ENCODE results near the gene DUS4L.

Gene DUS4L

DNA sequence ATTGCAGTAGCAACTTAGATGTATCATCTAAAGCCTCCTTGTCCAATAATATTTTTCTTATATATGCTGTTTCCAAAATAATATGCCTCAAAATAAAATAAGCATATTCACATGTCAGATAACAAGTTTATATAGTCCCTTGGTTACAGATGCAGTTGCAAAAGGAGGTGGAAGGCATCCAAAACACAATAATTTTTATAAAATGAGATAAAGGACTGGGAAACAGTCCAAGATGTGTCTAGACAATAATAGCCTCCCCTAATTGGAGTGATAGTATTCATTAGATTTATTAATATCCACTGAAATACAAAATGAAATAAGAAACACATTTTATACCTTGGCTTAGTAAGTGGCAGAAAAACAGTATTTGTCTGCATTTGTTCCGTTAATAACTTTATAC, 46.6 kb downstream of the DUS4L start:
- DNase-seq, result no peak
- H3K27ac ChIP-seq (ENCODE audit: low read length), result no peak overlapping the region

DNA sequence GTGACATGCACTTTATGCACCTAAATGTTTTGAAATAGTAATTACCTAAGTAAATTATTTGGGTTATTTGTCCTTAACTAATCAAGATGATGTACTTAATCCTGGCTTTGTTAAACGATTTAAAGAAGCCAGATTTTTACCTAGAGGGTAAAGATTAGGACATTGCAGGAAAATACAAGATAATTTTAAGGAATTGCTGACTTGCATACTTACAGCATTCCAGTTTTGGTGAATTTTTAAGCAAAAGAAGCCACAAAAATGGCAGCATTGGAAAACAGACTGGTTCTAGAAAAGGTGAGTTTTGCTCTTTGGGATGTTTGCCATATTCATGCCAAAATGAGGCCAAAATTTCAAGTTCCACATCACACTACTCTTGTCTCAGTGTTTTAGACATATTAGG, 49.7 kb downstream of the DUS4L start:
- H2AFZ ChIP-seq (ENCODE audit: low read depth, low read length), result no peak overlapping the region
- no peaks in the 10 kb centered on the region for H3K9me3 ChIP-seq (ENCODE audit: insufficient read depth, low read length, severe bottlenecking)
- H3K4me3 ChIP-seq (ENCODE audit: low read depth in 1 of 2, low read length in 2 of 2), result no peak overlapping the region
- H3K4me2 ChIP-seq (ENCODE audit: insufficient read depth, low read length), result no peak overlapping the region
- H3K4me1 ChIP-seq (ENCODE audit: insufficient read depth, low read length), result no peaks in the 10 kb centered on the region
- no peak overlapping the region for H3K27ac ChIP-seq (ENCODE audit: low read length)
- no peak for DNase-seq
- TF ChIP-seq, protein P1, sequence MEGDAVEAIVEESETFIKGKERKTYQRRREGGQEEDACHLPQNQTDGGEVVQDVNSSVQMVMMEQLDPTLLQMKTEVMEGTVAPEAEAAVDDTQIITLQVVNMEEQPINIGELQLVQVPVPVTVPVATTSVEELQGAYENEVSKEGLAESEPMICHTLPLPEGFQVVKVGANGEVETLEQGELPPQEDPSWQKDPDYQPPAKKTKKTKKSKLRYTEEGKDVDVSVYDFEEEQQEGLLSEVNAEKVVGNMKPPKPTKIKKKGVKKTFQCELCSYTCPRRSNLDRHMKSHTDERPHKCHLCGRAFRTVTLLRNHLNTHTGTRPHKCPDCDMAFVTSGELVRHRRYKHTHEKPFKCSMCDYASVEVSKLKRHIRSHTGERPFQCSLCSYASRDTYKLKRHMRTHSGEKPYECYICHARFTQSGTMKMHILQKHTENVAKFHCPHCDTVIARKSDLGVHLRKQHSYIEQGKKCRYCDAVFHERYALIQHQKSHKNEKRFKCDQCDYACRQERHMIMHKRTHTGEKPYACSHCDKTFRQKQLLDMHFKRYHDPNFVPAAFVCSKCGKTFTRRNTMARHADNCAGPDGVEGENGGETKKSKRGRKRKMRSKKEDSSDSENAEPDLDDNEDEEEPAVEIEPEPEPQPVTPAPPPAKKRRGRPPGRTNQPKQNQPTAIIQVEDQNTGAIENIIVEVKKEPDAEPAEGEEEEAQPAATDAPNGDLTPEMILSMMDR (IDR thresholded peaks at IDR 0.05; ENCODE audit: borderline replicate concordance, extremely low read depth, low read length, poor library complexity, severe bottlenecking), result no peak
- no peak for TF ChIP-seq EZH2 (IDR thresholded peaks at IDR 0.05; ENCODE audit: borderline replicate concordance, low read depth, low read length, severe bottlenecking)
- H3K36me3 ChIP-seq (ENCODE audit: insufficient read depth, low read length), result peaks cover 43% of the 10 kb centered on the region
- H3K9ac ChIP-seq (ENCODE audit: low read depth, low read length), result no peak overlapping the region
- no peaks in the 10 kb centered on the region for H4K20me1 ChIP-seq (ENCODE audit: insufficient read depth, low read length)
- no peak for ATAC-seq (ENCODE audit: insufficient read depth, low read depth)
- no peaks in the 10 kb centered on the region for H3K27me3 ChIP-seq (ENCODE audit: insufficient read depth, low read length, poor library complexity)
- no peaks in the 10 kb centered on the region for H3K79me2 ChIP-seq (ENCODE audit: insufficient read depth, low read length)

More for the DNA sequence above, 46.6 kb downstream of the DUS4L start:
- Histone ChIP-seq H3K36me3 (ENCODE audit: insufficient read depth, low read length) (peaks cover 32% of the 10 kb centered on the region; the same call in 1 of the 2 replicates), H2AFZ (ENCODE audit: low read depth, low read length) (no peak overlapping the region), H3K9me3 (ENCODE audit: insufficient read depth, low read length, severe bottlenecking) (no peaks in the 10 kb centered on the region), H3K4me3 (ENCODE audit: low read depth in 1 of 2, low read length in 2 of 2) (no peak overlapping the region), H3K79me2 (ENCODE audit: insufficient read depth, low read length) (no peaks in the 10 kb centered on the region), H3K27me3 (ENCODE audit: insufficient read depth, low read length, poor library complexity) (no peaks in the 10 kb centered on the region), H3K9ac (ENCODE audit: low read depth, low read length) (no peak overlapping the region), H4K20me1 (ENCODE audit: insufficient read depth, low read length) (no peaks in the 10 kb centered on the region), H3K4me2 (ENCODE audit: insufficient read depth, low read length) (no peak overlapping the region), H3K4me1 (ENCODE audit: insufficient read depth, low read length) (no peaks in the 10 kb centered on the region)
- no peak for TF ChIP-seq EZH2 (IDR thresholded peaks at IDR 0.05; ENCODE audit: borderline replicate concordance, low read depth, low read length, severe bottlenecking)
- TF ChIP-seq, protein P1 (IDR thresholded peaks at IDR 0.05; ENCODE audit: borderline replicate concordance, extremely low read depth, low read length, poor library complexity, severe bottlenecking), result no peak
- no peak for ATAC-seq (ENCODE audit: insufficient read depth, low read depth)

DNA sequence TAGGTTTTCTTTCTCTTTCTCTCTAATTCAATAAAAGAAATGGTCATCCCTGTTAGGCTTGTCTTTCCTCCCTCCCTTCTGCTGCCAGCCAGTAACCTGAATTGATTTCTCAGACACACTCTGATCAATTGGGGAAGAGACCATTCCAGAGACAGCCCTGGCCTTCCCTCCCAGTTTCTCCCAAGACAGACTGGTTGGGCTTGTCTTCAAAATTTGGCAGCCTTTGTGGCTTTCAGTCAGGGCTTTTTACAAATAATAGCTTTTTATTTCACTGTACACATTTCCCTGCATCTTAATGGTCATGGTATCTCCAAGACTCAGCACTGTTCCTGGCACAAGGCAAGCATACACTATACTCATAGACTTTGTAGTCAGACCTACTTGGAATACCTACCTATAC, 50.2 kb downstream of the DUS4L start:
- Histone ChIP-seq H3K36me3 (ENCODE audit: insufficient read depth, low read length) (peaks cover 40% of the 10 kb centered on the region), H4K20me1 (ENCODE audit: insufficient read depth, low read length) (no peaks in the 10 kb centered on the region), H3K4me3 (ENCODE audit: low read depth in 1 of 2, low read length in 2 of 2) (no peak overlapping the region), H3K9me3 (ENCODE audit: insufficient read depth, low read length, severe bottlenecking) (no peaks in the 10 kb centered on the region), H3K9ac (ENCODE audit: low read depth, low read length) (no peak overlapping the region), H3K4me2 (ENCODE audit: insufficient read depth, low read length) (no peak overlapping the region), H2AFZ (ENCODE audit: low read depth, low read length) (no peak overlapping the region), H3K4me1 (ENCODE audit: insufficient read depth, low read length) (no peaks in the 10 kb centered on the region), H3K27ac (ENCODE audit: low read length) (no peak overlapping the region), H3K27me3 (ENCODE audit: insufficient read depth, low read length, poor library complexity) (no peaks in the 10 kb centered on the region), H3K79me2 (ENCODE audit: insufficient read depth, low read length) (no peaks in the 10 kb centered on the region)
- TF ChIP-seq EZH2 (IDR thresholded peaks at IDR 0.05; ENCODE audit: borderline replicate concordance, low read depth, low read length, severe bottlenecking), result no peak
- TF ChIP-seq, protein P1 (IDR thresholded peaks at IDR 0.05; ENCODE audit: borderline replicate concordance, extremely low read depth, low read length, poor library complexity, severe bottlenecking), result no peak
- ATAC-seq (ENCODE audit: insufficient read depth, low read depth), result no peak
- DNase-seq, result no peak

DNA sequence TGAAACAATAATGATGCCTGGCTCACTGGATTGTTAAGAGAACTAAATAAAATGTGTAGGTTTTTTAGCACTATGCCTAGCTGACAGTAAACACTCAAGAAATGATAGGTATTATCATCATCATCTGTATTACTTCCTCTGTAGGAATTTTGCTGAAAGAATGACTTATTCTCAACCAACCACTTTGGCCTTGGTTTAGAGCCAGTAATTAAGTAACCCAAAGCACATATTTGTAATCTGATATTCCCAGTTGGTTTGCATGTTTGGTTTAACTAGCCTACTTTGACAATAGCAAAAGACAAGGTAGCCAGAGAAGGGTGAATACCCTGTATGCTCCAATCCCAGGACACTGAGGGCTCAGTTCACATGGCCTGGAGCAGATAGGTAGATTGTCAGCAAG, 50.7 kb downstream of the DUS4L start:
- no peak for ATAC-seq (ENCODE audit: insufficient read depth, low read depth)
- H3K27ac ChIP-seq (ENCODE audit: low read length), result no peak overlapping the region
- no peak for DNase-seq

More for the DNA sequence above, 50.7 kb downstream of the DUS4L start:
- H3K9ac ChIP-seq (ENCODE audit: low read depth, low read length), result no peak overlapping the region
- no peak overlapping the region for H3K4me3 ChIP-seq (ENCODE audit: low read depth in 1 of 2, low read length in 2 of 2)
- H4K20me1 ChIP-seq (ENCODE audit: insufficient read depth, low read length), result no peaks in the 10 kb centered on the region
- no peaks in the 10 kb centered on the region for H3K27me3 ChIP-seq (ENCODE audit: insufficient read depth, low read length, poor library complexity)
- H2AFZ ChIP-seq (ENCODE audit: low read depth, low read length), result no peak overlapping the region
- no peaks in the 10 kb centered on the region for H3K4me1 ChIP-seq (ENCODE audit: insufficient read depth, low read length)
- no peaks in the 10 kb centered on the region for H3K79me2 ChIP-seq (ENCODE audit: insufficient read depth, low read length)
- no peak overlapping the region for H3K4me2 ChIP-seq (ENCODE audit: insufficient read depth, low read length)
- peaks cover 37% of the 10 kb centered on the region for H3K36me3 ChIP-seq (ENCODE audit: insufficient read depth, low read length)
- TF ChIP-seq, protein P1 (IDR thresholded peaks at IDR 0.05; ENCODE audit: borderline replicate concordance, extremely low read depth, low read length, poor library complexity, severe bottlenecking), result no peak
- no peak for TF ChIP-seq EZH2 (IDR thresholded peaks at IDR 0.05; ENCODE audit: borderline replicate concordance, low read depth, low read length, severe bottlenecking)
- H3K9me3 ChIP-seq (ENCODE audit: insufficient read depth, low read length, severe bottlenecking), result no peaks in the 10 kb centered on the region
